ENCODE data around the gene APEX2. TPM values are rescaled to one million over a fixed set of nuclear protein-coding genes. Genes with fewer than 3 reads are reported as not detected.

APEX2 gene
- total RNA-seq, 1 donor: 6.5 TPM

- TF ChIP-seq CTCF (IDR thresholded peaks at IDR 0.05; ENCODE audit: extremely low read depth, low read depth, low read length): no peak
These were observed 27.9 kb downstream of the APEX2 start for GRCh38 chrX:55028040-55028439.

GRCh38 chrX:55028611-55029010 lies 28.4 kb downstream of the APEX2 start:
- H3K36me3 ChIP-seq (ENCODE audit: insufficient read depth, low read length): no peaks in the 10 kb centered on the region
- no peak for DNase-seq (ENCODE audit: insufficient read length, low spot score, missing footprints)
- no peaks in the 10 kb centered on the region for H3K9me3 ChIP-seq (ENCODE audit: low read depth, low read length)
- no peak overlapping the region for H3K27ac ChIP-seq (ENCODE audit: low read depth, low read length)
- H3K27me3 ChIP-seq (ENCODE audit: insufficient read depth, low read length): peaks cover 2% of the 10 kb centered on the region
- H3K79me2 ChIP-seq (ENCODE audit: insufficient read depth, low read length): no peaks in the 10 kb centered on the region
- no peak for TF ChIP-seq CTCF (IDR thresholded peaks at IDR 0.05; ENCODE audit: extremely low read depth, low read depth, low read length)
- H2AFZ ChIP-seq (ENCODE audit: low read length): no peak overlapping the region
- no peaks in the 10 kb centered on the region for H4K20me1 ChIP-seq (ENCODE audit: insufficient read depth, low read length)
- H3K4me3 ChIP-seq (ENCODE audit: insufficient read depth, low read length): no peak overlapping the region
- H3K4me2 ChIP-seq (ENCODE audit: insufficient read depth, low read length): no peak overlapping the region
- no peaks in the 10 kb centered on the region for H3K4me1 ChIP-seq (ENCODE audit: insufficient read depth, low read length)

More at GRCh38 chrX:55028040-55028439, 27.9 kb downstream of the APEX2 start:
- no peaks in the 10 kb centered on the region for H3K36me3 ChIP-seq (ENCODE audit: insufficient read depth, low read length)
- no peaks in the 10 kb centered on the region for H4K20me1 ChIP-seq (ENCODE audit: insufficient read depth, low read length)
- H3K79me2 ChIP-seq (ENCODE audit: insufficient read depth, low read length): no peaks in the 10 kb centered on the region
- no peaks in the 10 kb centered on the region for H3K4me1 ChIP-seq (ENCODE audit: insufficient read depth, low read length)
- H2AFZ ChIP-seq (ENCODE audit: low read length): no peak overlapping the region
- DNase-seq (ENCODE audit: insufficient read length, low spot score, missing footprints): no peak
- H3K4me3 ChIP-seq (ENCODE audit: insufficient read depth, low read length): no peak overlapping the region
- H3K4me2 ChIP-seq (ENCODE audit: insufficient read depth, low read length): no peak overlapping the region
- H3K27me3 ChIP-seq (ENCODE audit: insufficient read depth, low read length): peaks cover 3% of the 10 kb centered on the region
- H3K9me3 ChIP-seq (ENCODE audit: low read depth, low read length): no peaks in the 10 kb centered on the region
- no peak overlapping the region for H3K27ac ChIP-seq (ENCODE audit: low read depth, low read length)

GRCh38 chrX:55029291-55029690 lies 29.1 kb downstream of the APEX2 start:
- TF ChIP-seq CTCF (IDR thresholded peaks at IDR 0.05; ENCODE audit: extremely low read depth, low read depth, low read length): no peak
- H2AFZ ChIP-seq (ENCODE audit: low read length): no peak overlapping the region
- H3K79me2 ChIP-seq (ENCODE audit: insufficient read depth, low read length): no peaks in the 10 kb centered on the region
- no peaks in the 10 kb centered on the region for H4K20me1 ChIP-seq (ENCODE audit: insufficient read depth, low read length)
- no peaks in the 10 kb centered on the region for H3K9me3 ChIP-seq (ENCODE audit: low read depth, low read length)
- H3K4me1 ChIP-seq (ENCODE audit: insufficient read depth, low read length): no peaks in the 10 kb centered on the region
- DNase-seq (ENCODE audit: insufficient read length, low spot score, missing footprints): no peak
- no peak overlapping the region for H3K27ac ChIP-seq (ENCODE audit: low read depth, low read length)
- H3K4me2 ChIP-seq (ENCODE audit: insufficient read depth, low read length): no peak overlapping the region
- no peaks in the 10 kb centered on the region for H3K36me3 ChIP-seq (ENCODE audit: insufficient read depth, low read length)
- H3K4me3 ChIP-seq (ENCODE audit: insufficient read depth, low read length): no peak overlapping the region
- H3K27me3 ChIP-seq (ENCODE audit: insufficient read depth, low read length): no peaks in the 10 kb centered on the region

- no peak for TF ChIP-seq CTCF (IDR thresholded peaks at IDR 0.05; ENCODE audit: extremely low read depth, low read depth, low read length)
These were observed 30.4 kb downstream of the APEX2 start, which contains the start of gene ALAS2 for GRCh38 chrX:55030271-55031205. Gene ALAS2, minus strand, starts transcription at chrX:55030977. Its CDS starts 4,977 bp downstream, at chrX:55026000.

More at GRCh38 chrX:55030271-55031205, 30.4 kb downstream of the APEX2 start, which contains the start of gene ALAS2:
- Histone ChIP-seq H3K4me1 (ENCODE audit: insufficient read depth, low read length) (no peaks in the 10 kb centered on the region), H3K36me3 (ENCODE audit: insufficient read depth, low read length) (no peaks in the 10 kb centered on the region), H4K20me1 (ENCODE audit: insufficient read depth, low read length) (no peaks in the 10 kb centered on the region), H3K79me2 (ENCODE audit: insufficient read depth, low read length) (no peaks in the 10 kb centered on the region), H3K4me2 (ENCODE audit: insufficient read depth, low read length) (no peak within 1 kb of the TSS), H3K27me3 (ENCODE audit: insufficient read depth, low read length) (no peaks in the 10 kb centered on the region), H3K9me3 (ENCODE audit: low read depth, low read length) (no peaks in the 10 kb centered on the region), H3K27ac (ENCODE audit: low read depth, low read length) (no peak within 1 kb of the TSS), H2AFZ (ENCODE audit: low read length) (no peak within 1 kb of the TSS), H3K4me3 (ENCODE audit: insufficient read depth, low read length) (no peak within 1 kb of the TSS)
- no peak for DNase-seq (ENCODE audit: insufficient read length, low spot score, missing footprints)
